NCI-H2171 (cell line): ENCODE measurements around the gene MAST4.

ENCODE experiments used
- DNase-seq: peaks from one replicate; lab custom pipeline; 2025; lab: John Stamatoyannopoulos, UW

Gene MAST4

GRCh38 chr5:66874004-66874403, 277.8 kb downstream of the MAST4 start:
- DNase-seq, result no peak

- no peak for DNase-seq
Measured at GRCh38 chr5:66875315-66875714, 279.1 kb downstream of the MAST4 start.

- DNase-seq, result no peak
Measured at GRCh38 chr5:66876266-66876807, 280.1 kb downstream of the MAST4 start.

- no peak for DNase-seq
Measured at GRCh38 chr5:66877843-66878242, 281.6 kb downstream of the MAST4 start.

GRCh38 chr5:66880401-66880800, 284.2 kb downstream of the MAST4 start:
- DNase-seq, result no peak

GRCh38 chr5:66881480-66882161, 285.4 kb downstream of the MAST4 start:
- no peak for DNase-seq

GRCh38 chr5:66882606-66883227, 286.5 kb downstream of the MAST4 start:
- DNase-seq, result no peak

- DNase-seq, result no peak
Measured at GRCh38 chr5:66884564-66885243, 288.5 kb downstream of the MAST4 start.

GRCh38 chr5:66886941-66887340, 290.7 kb downstream of the MAST4 start:
- no peak for DNase-seq

- DNase-seq, result no peak
Measured at GRCh38 chr5:66888613-66889012, 292.4 kb downstream of the MAST4 start.

GRCh38 chr5:66889056-66889455, 292.9 kb downstream of the MAST4 start:
- no peak for DNase-seq

- no peak for DNase-seq
Measured at GRCh38 chr5:66889524-66889923, 293.3 kb downstream of the MAST4 start.

GRCh38 chr5:66891184-66891925, 295.2 kb downstream of the MAST4 start:
- DNase-seq, result no peak

GRCh38 chr5:66892716-66893115, 296.5 kb downstream of the MAST4 start:
- DNase-seq, result no peak

- DNase-seq, result no peak
Measured at GRCh38 chr5:66894480-66895240, 298.5 kb downstream of the MAST4 start.

- no peak for DNase-seq
Measured at GRCh38 chr5:66896171-66896570, 300.0 kb downstream of the MAST4 start.

- DNase-seq, result no peak
Measured at GRCh38 chr5:66897356-66897755, 301.2 kb downstream of the MAST4 start.

- no peak for DNase-seq
Measured at GRCh38 chr5:66898241-66898995, 302.2 kb downstream of the MAST4 start.

GRCh38 chr5:66903218-66903617, 307.0 kb downstream of the MAST4 start:
- no peak for DNase-seq

- no peak for DNase-seq
Measured at GRCh38 chr5:66903709-66904108, 307.5 kb downstream of the MAST4 start.

- no peak for DNase-seq
Measured at GRCh38 chr5:66904189-66904588, 308.0 kb downstream of the MAST4 start.
